ENCODE data around the gene TMEM179. TPM values are rescaled to one million over a fixed set of nuclear protein-coding genes. Genes with fewer than 3 reads are reported as not detected.

Gene TMEM179
- total RNA-seq, 1 donor = not detected

GRCh38 chr14:104650057-104650980 is 45.7 kb upstream of the TMEM179 start:
- peak overlapping the region; percentile 63 for H3K4me3 ChIP-seq (ENCODE audit: low read depth, low read length)
- TF ChIP-seq CTCF (IDR thresholded peaks at IDR 0.05; ENCODE audit: insufficient read depth, low read depth, low read length) = peak; percentile 97
- peak; percentile 41 for DNase-seq (ENCODE audit: low read depth)

GRCh38 chr14:104647467-104648043 is 43.0 kb upstream of the TMEM179 start:
- TF ChIP-seq CTCF (IDR thresholded peaks at IDR 0.05; ENCODE audit: insufficient read depth, low read depth, low read length) = no peak
- H3K4me3 ChIP-seq (ENCODE audit: low read depth, low read length) = no peak overlapping the region
- no peak for DNase-seq (ENCODE audit: low read depth)

- no peak for TF ChIP-seq CTCF (IDR thresholded peaks at IDR 0.05; ENCODE audit: insufficient read depth, low read depth, low read length)
- no peak overlapping the region for H3K4me3 ChIP-seq (ENCODE audit: low read depth, low read length)
- peak; percentile 18 for DNase-seq (ENCODE audit: low read depth)
Observed at GRCh38 chr14:104644656-104645378, 40.2 kb upstream of the TMEM179 start.

- DNase-seq (ENCODE audit: low read depth) = no peak
- TF ChIP-seq CTCF (IDR thresholded peaks at IDR 0.05; ENCODE audit: insufficient read depth, low read depth, low read length) = no peak
- no peak overlapping the region for H3K4me3 ChIP-seq (ENCODE audit: low read depth, low read length)
Observed at GRCh38 chr14:104644091-104644635, 39.6 kb upstream of the TMEM179 start.

- DNase-seq (ENCODE audit: low read depth) = no peak
- TF ChIP-seq CTCF (IDR thresholded peaks at IDR 0.05; ENCODE audit: insufficient read depth, low read depth, low read length) = no peak
- no peak overlapping the region for H3K4me3 ChIP-seq (ENCODE audit: low read depth, low read length)
Observed at GRCh38 chr14:104643306-104643705, 38.7 kb upstream of the TMEM179 start.

GRCh38 chr14:104642540-104642868 is 37.9 kb upstream of the TMEM179 start:
- TF ChIP-seq CTCF (IDR thresholded peaks at IDR 0.05; ENCODE audit: insufficient read depth, low read depth, low read length) = no peak
- no peak for DNase-seq (ENCODE audit: low read depth)
- H3K4me3 ChIP-seq (ENCODE audit: low read depth, low read length) = no peak overlapping the region
